Ascending aorta (tissue), 2 donors: ENCODE measurements around the gene SRPK2. TPM values are rescaled to one million over a fixed set of nuclear protein-coding genes. Genes with fewer than 3 reads are reported as not detected.

Experiments
- DNase-seq, 2 donors: peaks; one replicate each; pipeline ENCODE4 v3.0.0-alpha.2; 2019; ENCODE audit warnings: low spot score in 2 of 2
- H3K27ac ChIP-seq, 2 donors: fragments of 200-600 bp; sonication (generic); one replicate each; pipeline ENCODE4 v1.5.1; 2016 to 2017; ENCODE audit warnings: mild to moderate bottlenecking in 1 of 2
- H3K27me3 ChIP-seq: fragments of 200-600 bp; sonication (generic); one replicate; pipeline ENCODE4 v1.5.1; 2017
- H3K36me3 ChIP-seq, 2 donors: fragments of 200-600 bp; sonication (generic); one replicate each; pipeline ENCODE4 v1.5.1; 2016
- H3K4me1 ChIP-seq, 2 donors: fragments of 200-600 bp; sonication (generic); one replicate each; pipeline ENCODE4 v1.5.1; 2016 to 2017; ENCODE audit warnings: mild to moderate bottlenecking in 1 of 2
- H3K4me3 ChIP-seq, 2 donors: fragments of 200-600 bp; sonication (generic); one replicate each; pipeline ENCODE4 v1.5.1; 2016 to 2017; ENCODE audit warnings: mild to moderate bottlenecking in 1 of 2
- H3K9me3 ChIP-seq, 2 donors: fragments of 200-600 bp; sonication (generic); one replicate each; pipeline ENCODE4 v1.5.1; 2016
- CTCF ChIP-seq, 3 experiments: fragments of 200-600 bp in 2 of 3; fragments of 450-650 bp in 1 of 3; sonication (generic) in 2 of 3; IDR thresholded peaks; one replicate each; pipeline ENCODE4 v1.5.1; 2016 to 2019; ENCODE audit warnings: antibody characterized with exemption in 3 of 3, mild to moderate bottlenecking in 1 of 3, moderate library complexity in 1 of 3
- intact Hi-C: fragments of 100-400 bp; cut with DNase I; formaldehyde crosslinking; loops from one replicate; pipeline ENCODE4 v1.15.1; 2023
- total RNA-seq: library from RNA; depleted of rRNA; stranded (reverse); fragments of >200 nt; gene quantifications from one replicate; pipeline ENCODE4 v1.1.0, GENCODE V29; 2016

Gene SRPK2
- total RNA-seq, 1 donor from 2014 or later: 26.2 TPM

DNA sequence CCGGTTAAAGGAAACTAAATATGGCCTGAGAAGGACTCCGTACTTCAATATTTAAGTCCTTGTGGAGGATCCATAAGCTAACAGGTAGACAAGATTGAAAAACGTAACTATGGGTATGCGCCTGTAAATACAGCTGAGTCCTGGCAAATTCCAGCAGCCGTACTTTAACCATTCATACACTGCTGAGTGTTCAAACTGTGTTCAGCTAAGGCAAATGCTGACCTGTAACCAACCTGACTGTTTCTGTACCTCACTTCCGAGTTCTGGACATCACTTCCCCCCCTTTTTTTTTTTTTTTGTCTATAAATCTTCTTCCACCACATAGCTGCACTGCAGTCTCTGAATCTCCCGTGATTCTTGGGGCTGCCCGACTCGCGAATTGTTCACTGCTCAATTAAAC, 69.1 kb downstream of the SRPK2 start:
- Histone ChIP-seq H3K36me3 (no peaks in the 10 kb centered on the region), H3K4me1 (no peaks in the 10 kb centered on the region)
- no peak for TF ChIP-seq CTCF (IDR thresholded peaks at IDR 0.05)

DNA sequence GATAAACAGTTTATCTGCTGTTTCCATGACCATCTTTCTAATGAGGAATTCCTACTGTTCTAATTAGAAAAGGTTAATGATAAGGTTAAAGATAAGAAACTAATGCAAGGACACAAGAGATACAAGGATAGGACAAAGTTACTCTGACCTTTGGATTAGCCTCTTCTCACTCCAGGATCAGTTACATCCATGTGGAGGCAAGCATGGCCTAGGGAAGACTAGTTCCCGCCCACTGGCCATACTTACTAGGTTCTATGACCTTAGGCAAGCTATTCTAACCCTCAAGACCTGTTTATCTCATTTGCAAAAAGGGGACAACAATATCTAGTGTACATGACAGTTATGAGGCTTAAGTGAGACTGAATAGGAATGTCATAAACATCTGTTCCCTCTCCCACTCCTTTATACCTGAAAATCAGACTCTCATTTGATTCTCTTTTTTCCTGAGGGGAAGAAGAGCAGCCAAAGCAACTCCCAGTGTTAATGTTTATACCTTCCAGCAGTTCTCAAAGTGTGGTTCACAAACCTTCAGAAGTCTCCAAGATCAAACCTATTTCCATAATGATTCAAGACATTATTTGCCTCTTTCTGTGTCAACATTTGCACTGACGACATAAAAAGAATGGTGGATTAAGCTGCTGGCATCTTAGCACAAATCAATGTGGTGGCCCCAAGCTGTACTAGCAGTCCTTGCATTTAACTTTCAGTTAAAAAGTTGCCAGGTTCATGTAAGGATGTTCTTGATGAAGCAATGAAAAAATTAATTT, 72.0 kb downstream of the SRPK2 start:
- H3K36me3 ChIP-seq: no peaks in the 10 kb centered on the region
- H3K9me3 ChIP-seq: no peaks in the 10 kb centered on the region
- H3K27ac ChIP-seq: no peak overlapping the region
- intact Hi-C loops: no loop called here
- no peaks in the 10 kb centered on the region for H3K27me3 ChIP-seq
- H3K4me1 ChIP-seq: no peaks in the 10 kb centered on the region
- DNase-seq: no peak
- no peak overlapping the region for H3K4me3 ChIP-seq
- TF ChIP-seq CTCF (IDR thresholded peaks at IDR 0.05): no peak

More for the DNA sequence above, 69.1 kb downstream of the SRPK2 start:
- Histone ChIP-seq H3K4me3 (no peak overlapping the region), H3K27ac (no peak overlapping the region), H3K9me3 (no peaks in the 10 kb centered on the region), H3K27me3 (no peaks in the 10 kb centered on the region)
- intact Hi-C loops: no loop called here
- no peak for DNase-seq

- H3K4me1 ChIP-seq: no peaks in the 10 kb centered on the region
- DNase-seq: no peak
- no peak overlapping the region for H3K27ac ChIP-seq
- H3K36me3 ChIP-seq: no peaks in the 10 kb centered on the region
- no peak for TF ChIP-seq CTCF (IDR thresholded peaks at IDR 0.05)
- no peaks in the 10 kb centered on the region for H3K27me3 ChIP-seq
- no peaks in the 10 kb centered on the region for H3K9me3 ChIP-seq
- H3K4me3 ChIP-seq: no peak overlapping the region
- intact Hi-C loops: no loop called here
These were observed 73.4 kb downstream of the SRPK2 start for GRCh38 chr7:105315357-105315756.

DNA sequence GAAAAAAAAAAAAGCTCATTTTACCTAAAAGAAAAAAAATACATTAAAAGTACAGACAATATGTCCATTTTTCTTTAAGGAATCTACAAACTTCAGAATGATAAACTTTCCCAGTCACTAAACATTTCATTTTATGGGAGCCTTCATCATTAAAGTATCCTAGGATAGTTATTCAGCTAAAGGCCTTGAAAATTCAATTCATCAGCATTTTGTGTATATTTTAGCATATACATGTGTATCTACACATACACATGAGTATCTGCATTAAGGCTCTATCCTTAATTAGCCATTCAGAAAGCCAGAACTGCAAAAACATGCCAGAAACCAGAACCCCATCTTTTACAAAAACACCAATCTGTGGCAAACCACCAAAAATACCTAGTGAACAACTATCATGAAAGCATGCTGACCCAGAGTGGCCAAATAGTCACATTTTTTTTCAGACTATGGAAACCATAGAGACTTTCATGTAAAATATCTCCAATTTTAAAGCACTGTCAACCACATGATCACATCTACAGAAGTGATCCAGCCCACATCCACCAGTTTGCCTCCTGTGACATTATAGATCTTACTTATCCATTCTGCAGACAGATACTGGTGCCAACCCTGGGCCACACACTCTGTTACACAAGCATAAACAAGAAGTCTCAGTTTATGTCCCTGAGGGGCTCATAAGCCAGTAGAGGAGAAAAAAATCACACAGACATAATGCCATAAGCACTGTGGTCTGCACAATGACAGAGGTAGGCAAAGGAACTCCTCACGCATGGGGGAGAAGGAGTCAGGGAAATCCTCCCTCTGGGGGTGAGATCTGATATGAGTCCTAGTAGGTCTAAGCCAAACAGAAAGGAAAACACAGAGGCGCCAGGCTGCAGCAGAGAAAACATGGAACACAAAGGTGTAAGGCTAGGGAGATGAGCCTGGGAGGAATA, 79.2 kb downstream of the SRPK2 start:
- no peaks in the 10 kb centered on the region for H3K27me3 ChIP-seq
- DNase-seq: no peak
- no peak overlapping the region for H3K27ac ChIP-seq
- intact Hi-C loops: no loop called here
- H3K36me3 ChIP-seq: no peaks in the 10 kb centered on the region
- no peak for TF ChIP-seq CTCF (IDR thresholded peaks at IDR 0.05)
- H3K4me1 ChIP-seq: no peaks in the 10 kb centered on the region
- no peak overlapping the region for H3K4me3 ChIP-seq
- H3K9me3 ChIP-seq: no peaks in the 10 kb centered on the region

DNA sequence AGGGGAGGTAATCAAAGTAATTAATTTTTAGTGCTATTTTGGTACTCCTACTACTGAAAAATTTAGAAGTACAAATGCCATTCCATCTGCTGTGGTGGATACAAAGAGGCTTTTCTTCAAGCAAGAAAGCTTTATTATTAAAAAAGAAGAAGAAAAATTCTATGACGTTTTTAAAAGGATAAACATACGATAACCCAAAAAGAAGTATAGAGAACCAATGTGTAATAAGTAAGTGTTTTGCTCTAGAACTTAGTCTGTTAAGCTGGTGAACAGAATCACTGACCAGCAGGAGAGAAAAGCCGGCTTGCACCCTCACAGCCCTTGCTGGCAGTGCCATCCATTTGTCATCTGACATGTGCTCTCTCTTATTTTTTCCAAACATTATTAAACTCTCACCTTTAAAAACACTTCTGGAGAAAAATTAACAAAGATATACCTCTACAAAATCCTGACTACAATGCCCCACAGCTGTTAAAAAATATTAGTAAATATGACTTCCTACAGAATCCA, 81.5 kb downstream of the SRPK2 start:
- H3K27ac ChIP-seq: no peak overlapping the region
- H3K9me3 ChIP-seq: no peaks in the 10 kb centered on the region
- no peaks in the 10 kb centered on the region for H3K27me3 ChIP-seq
- no peaks in the 10 kb centered on the region for H3K36me3 ChIP-seq
- no peak for TF ChIP-seq CTCF (IDR thresholded peaks at IDR 0.05)
- intact Hi-C loops: no loop called here
- no peak for DNase-seq
- peaks cover 0 to 4% of the 10 kb centered on the region in 2 donors for H3K4me1 ChIP-seq
- no peak overlapping the region for H3K4me3 ChIP-seq
